ENCODE data around the gene MCCC1.
"Not testable (repeated sequence)": the region's sequence is repeated elsewhere in the genome, so short reads cannot be mapped to it uniquely, and the experiment has no call there.

The MCCC1 gene

DNA sequence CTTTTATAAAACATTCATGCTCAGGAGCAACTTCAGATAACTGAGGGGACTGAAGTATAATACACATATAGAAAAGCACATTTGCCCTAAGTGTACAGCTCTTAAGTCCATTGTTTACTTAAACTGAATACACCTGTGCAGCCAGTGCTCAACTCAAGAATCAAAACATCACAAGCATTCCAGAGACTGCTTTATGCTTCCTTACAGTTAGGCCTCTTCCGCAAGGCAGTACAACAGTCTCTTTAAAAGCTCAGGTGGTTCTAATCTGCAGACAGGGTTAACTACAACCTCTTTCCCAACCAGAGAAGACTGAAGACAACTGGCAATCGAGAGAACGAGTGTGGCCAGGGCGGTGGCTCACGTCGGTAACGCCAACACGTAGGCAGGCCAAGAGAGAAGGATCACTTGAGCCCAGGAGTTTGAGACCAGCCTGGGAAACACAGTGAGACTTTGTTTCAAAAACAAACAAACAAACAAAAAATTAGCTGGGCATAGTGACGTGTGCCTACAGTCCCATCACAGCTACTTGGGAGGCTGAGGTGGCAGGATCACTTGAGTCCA is 16.9 kb downstream of the MCCC1 start:
- no peaks in the 10 kb centered on the region for H3K9me3 ChIP-seq (ENCODE audit: control insufficient read depth, low read length)
- H3K4me1 ChIP-seq (ENCODE audit: control insufficient read depth, insufficient read depth, low read length), result no peaks in the 10 kb centered on the region
- WGBS, 2 experiments, result 91 to 94% methylated on average over 9 of the region's 9 CpGs
- H3K4me3 ChIP-seq (ENCODE audit: insufficient read depth, low read depth, low read length), result no peak overlapping the region
- H3K36me3 ChIP-seq (ENCODE audit: control insufficient read depth, insufficient read depth, low read length), result no peaks in the 10 kb centered on the region
- H3K27me3 ChIP-seq (ENCODE audit: control insufficient read depth, insufficient read depth, low read length, poor library complexity, severe bottlenecking), result no peaks in the 10 kb centered on the region
- no peak overlapping the region for H3K27ac ChIP-seq (ENCODE audit: insufficient read depth, low read depth, low read length, poor library complexity, severe bottlenecking)

DNA sequence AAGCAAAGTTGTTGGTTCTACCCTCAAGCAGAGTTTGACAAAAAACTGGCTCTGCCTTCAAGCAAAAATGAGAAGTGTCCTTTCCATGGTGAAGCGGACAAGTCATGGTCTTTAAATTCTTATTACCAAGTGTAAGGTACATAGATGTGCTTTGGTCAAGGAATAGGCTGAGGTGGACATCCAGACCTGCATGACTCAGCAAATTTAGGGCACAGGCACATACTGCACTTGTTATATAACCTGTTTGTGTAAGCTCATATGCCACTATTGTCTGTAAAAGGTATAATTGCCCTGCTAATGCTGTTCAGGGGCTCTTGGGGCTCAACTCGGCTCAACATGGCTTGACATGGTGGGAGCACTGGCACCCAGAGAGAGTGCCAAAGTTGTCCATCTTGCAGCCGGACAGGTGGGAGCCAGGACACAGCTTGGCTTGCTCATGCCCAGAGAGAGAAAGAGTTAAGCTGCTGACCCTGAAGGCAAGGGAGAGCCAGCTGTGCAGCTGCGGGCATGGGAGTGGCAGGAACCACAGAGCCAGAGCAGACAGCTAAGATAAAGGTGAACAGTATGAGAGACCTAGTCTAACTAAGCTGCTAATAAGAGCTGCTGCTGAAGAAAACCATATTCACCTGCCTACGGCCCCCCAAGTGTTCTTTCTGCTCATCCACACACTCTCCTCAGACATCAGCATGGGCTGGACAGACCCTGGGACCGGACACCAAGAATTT is 17.7 kb downstream of the MCCC1 start:
- Histone ChIP-seq H3K27ac (ENCODE audit: insufficient read depth, low read depth, low read length, poor library complexity, severe bottlenecking) (no peak overlapping the region), H3K36me3 (ENCODE audit: control insufficient read depth, insufficient read depth, low read length) (no peaks in the 10 kb centered on the region), H3K4me1 (ENCODE audit: control insufficient read depth, insufficient read depth, low read length) (no peaks in the 10 kb centered on the region), H3K4me3 (ENCODE audit: insufficient read depth, low read depth, low read length) (no peak overlapping the region), H3K9me3 (ENCODE audit: control insufficient read depth, low read length) (no peaks in the 10 kb centered on the region), H3K27me3 (ENCODE audit: control insufficient read depth, insufficient read depth, low read length, poor library complexity, severe bottlenecking) (no peaks in the 10 kb centered on the region)
- 92 to 96% methylated on average over 6 of the region's 6 CpGs for WGBS, 2 experiments

DNA sequence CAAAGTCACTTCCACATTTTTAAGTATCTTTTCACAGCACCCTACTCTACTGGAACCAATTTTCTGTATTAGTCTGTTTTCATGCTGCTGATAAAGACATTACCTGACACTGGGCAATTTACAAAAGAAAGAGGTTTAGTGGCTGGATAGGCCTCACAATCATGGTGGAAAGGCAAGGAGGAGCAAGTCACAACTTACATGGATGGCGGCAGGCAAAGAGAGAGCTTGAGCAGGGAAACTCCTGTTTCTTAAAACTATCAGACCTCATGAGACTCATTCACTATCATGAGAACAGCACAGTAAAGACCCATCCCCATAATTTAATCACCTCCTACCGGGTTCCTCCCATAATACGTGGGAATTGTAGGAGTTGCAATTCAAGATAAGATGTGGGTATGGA is 18.7 kb downstream of the MCCC1 start:
- Histone ChIP-seq H3K27ac (ENCODE audit: insufficient read depth, low read depth, low read length, poor library complexity, severe bottlenecking) (no peak overlapping the region), H3K9me3 (ENCODE audit: control insufficient read depth, low read length) (no peaks in the 10 kb centered on the region), H3K4me1 (ENCODE audit: control insufficient read depth, insufficient read depth, low read length) (no peaks in the 10 kb centered on the region), H3K4me3 (ENCODE audit: insufficient read depth, low read depth, low read length) (no peak overlapping the region), H3K27me3 (ENCODE audit: control insufficient read depth, insufficient read depth, low read length, poor library complexity, severe bottlenecking) (no peaks in the 10 kb centered on the region), H3K36me3 (ENCODE audit: control insufficient read depth, insufficient read depth, low read length) (no peaks in the 10 kb centered on the region)
- 95% methylated on average over 1 of the region's 3 CpGs for WGBS, 2 experiments

DNA sequence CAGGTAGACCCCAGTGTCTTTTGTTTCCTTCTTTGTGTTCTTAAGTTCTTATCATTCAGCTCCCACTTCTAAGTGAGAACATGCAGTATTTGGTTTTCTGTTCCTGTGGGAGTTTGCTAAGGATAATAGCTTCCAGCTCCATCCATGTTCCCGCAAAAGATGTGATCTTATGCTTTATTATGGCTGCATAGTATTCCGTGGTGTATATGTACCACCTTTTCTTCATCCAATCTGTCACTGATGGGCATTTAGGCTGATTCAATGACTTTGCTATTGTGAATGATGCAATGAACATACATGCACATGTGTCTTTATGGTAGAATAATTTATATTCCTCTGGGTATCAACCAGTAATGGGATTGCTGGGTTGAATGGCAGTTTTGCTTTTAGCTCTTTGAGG is 24.4 kb downstream of the MCCC1 start:
- WGBS, 2 experiments, result 95 to 100% methylated on average over 2 of the region's 2 CpGs
- H3K4me1 ChIP-seq (ENCODE audit: control insufficient read depth, insufficient read depth, low read length), result no peaks in the 10 kb centered on the region
- no peaks in the 10 kb centered on the region for H3K36me3 ChIP-seq (ENCODE audit: control insufficient read depth, insufficient read depth, low read length)
- H3K27me3 ChIP-seq (ENCODE audit: control insufficient read depth, insufficient read depth, low read length, poor library complexity, severe bottlenecking), result no peaks in the 10 kb centered on the region
- no peak overlapping the region for H3K4me3 ChIP-seq (ENCODE audit: insufficient read depth, low read depth, low read length)
- H3K9me3 ChIP-seq (ENCODE audit: control insufficient read depth, low read length), result no peaks in the 10 kb centered on the region
- no peak overlapping the region for H3K27ac ChIP-seq (ENCODE audit: insufficient read depth, low read depth, low read length, poor library complexity, severe bottlenecking)

DNA sequence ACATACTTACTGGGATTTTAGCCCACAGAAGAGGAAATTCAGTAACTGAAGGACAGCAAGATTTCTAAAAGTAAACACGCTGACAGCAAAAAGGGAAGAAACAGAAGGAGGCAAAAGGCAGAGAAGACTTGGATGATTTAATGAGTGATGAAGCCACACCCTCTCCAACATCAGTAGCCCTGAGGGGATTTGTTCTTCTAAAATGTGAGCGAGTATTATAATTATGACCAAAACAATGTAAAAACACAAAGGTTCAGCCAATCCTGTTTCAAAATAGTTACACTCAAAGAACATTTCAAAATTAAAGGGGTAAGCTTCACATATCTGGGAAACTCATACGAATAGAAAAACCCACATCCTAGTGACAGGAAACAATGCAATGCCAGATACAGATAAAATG is 25.0 kb downstream of the MCCC1 start:
- Histone ChIP-seq H3K27ac (ENCODE audit: insufficient read depth, low read depth, low read length, poor library complexity, severe bottlenecking) (no peak overlapping the region), H3K27me3 (ENCODE audit: control insufficient read depth, insufficient read depth, low read length, poor library complexity, severe bottlenecking) (no peaks in the 10 kb centered on the region), H3K4me3 (ENCODE audit: insufficient read depth, low read depth, low read length) (no peak overlapping the region), H3K4me1 (ENCODE audit: control insufficient read depth, insufficient read depth, low read length) (no peaks in the 10 kb centered on the region), H3K36me3 (ENCODE audit: control insufficient read depth, insufficient read depth, low read length) (no peaks in the 10 kb centered on the region), H3K9me3 (ENCODE audit: control insufficient read depth, low read length) (no peaks in the 10 kb centered on the region)
- 88 to 90% methylated on average over 2 to 3 of the region's 3 CpGs for WGBS, 2 experiments

DNA sequence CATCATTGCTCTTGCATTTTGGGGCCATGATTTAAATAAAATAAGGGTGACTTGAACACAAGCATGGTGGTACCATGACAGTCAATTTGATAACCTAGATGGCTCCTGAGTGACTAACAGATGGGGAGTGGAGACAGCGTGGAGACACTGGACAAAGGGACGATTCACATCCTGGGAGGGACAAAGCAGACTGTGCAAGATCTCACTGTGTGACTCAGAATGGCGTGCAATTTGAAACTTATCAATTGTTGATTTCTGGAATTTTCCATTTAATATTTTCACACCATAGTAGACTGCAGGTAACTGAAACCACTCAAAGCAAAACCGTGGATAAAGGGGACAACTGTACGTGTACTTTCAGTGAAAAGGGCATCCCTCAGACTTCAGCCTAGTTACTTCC is 25.5 kb downstream of the MCCC1 start:
- WGBS, 2 experiments, result 94 to 96% methylated on average over 5 of the region's 5 CpGs
- H3K4me3 ChIP-seq (ENCODE audit: insufficient read depth, low read depth, low read length), result no peak overlapping the region
- no peaks in the 10 kb centered on the region for H3K27me3 ChIP-seq (ENCODE audit: control insufficient read depth, insufficient read depth, low read length, poor library complexity, severe bottlenecking)
- H3K9me3 ChIP-seq (ENCODE audit: control insufficient read depth, low read length), result no peaks in the 10 kb centered on the region
- H3K27ac ChIP-seq (ENCODE audit: insufficient read depth, low read depth, low read length, poor library complexity, severe bottlenecking), result no peak overlapping the region
- H3K36me3 ChIP-seq (ENCODE audit: control insufficient read depth, insufficient read depth, low read length), result no peaks in the 10 kb centered on the region
- no peaks in the 10 kb centered on the region for H3K4me1 ChIP-seq (ENCODE audit: control insufficient read depth, insufficient read depth, low read length)

DNA sequence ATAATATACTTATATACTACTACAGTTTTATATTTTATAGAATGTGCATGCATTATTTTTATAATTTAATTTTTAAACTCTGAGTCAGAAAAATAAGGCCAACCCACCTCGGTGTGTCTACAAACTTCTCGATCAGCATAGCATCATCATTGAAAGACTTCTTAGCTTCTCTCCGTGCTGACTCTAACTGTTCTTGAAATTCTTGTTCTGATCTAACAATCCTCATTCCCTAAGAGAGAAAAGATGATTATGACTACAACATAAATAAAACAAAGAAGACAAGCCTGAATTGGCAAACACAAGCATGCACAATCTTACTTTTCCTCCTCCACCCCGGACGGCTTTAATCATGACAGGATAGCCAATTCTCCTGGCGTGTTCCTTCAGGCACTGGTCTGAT is 28.4 kb downstream of the MCCC1 start:
- no peaks in the 10 kb centered on the region for H3K9me3 ChIP-seq (ENCODE audit: control insufficient read depth, low read length)
- 93 to 95% methylated on average over 6 of the region's 6 CpGs for WGBS, 2 experiments
- no peaks in the 10 kb centered on the region for H3K27me3 ChIP-seq (ENCODE audit: control insufficient read depth, insufficient read depth, low read length, poor library complexity, severe bottlenecking)
- no peak overlapping the region for H3K4me3 ChIP-seq (ENCODE audit: insufficient read depth, low read depth, low read length)
- H3K4me1 ChIP-seq (ENCODE audit: control insufficient read depth, insufficient read depth, low read length), result no peaks in the 10 kb centered on the region
- H3K27ac ChIP-seq (ENCODE audit: insufficient read depth, low read depth, low read length, poor library complexity, severe bottlenecking), result no peak overlapping the region
- no peaks in the 10 kb centered on the region for H3K36me3 ChIP-seq (ENCODE audit: control insufficient read depth, insufficient read depth, low read length)

DNA sequence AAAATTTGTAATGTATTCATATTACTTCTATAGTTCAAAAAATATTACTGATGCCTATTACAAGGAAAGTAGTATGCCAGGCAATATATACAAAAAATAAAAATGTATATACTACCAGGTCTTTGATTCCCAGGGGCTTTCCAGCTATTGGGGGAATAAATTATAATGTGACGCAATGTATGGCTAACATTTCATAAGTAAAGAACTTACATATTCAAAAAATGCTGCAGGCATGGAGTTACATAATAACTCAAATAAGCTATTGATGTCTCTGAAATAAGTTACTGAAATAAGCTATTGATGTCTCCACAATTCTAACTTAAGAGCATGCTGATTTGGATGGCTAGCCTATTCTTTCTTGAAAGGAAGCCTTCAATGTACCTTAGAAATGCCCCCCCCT is 30.2 kb downstream of the MCCC1 start:
- no peaks in the 10 kb centered on the region for H3K27me3 ChIP-seq (ENCODE audit: control insufficient read depth, insufficient read depth, low read length, poor library complexity, severe bottlenecking)
- 0% methylated on average over 1 of the region's 1 CpG; no CpG with 5 or more reads in 1 of the 2 experiments for WGBS, 2 experiments
- no peaks in the 10 kb centered on the region for H3K9me3 ChIP-seq (ENCODE audit: control insufficient read depth, low read length)
- H3K4me3 ChIP-seq (ENCODE audit: insufficient read depth, low read depth, low read length), result no peak overlapping the region
- H3K36me3 ChIP-seq (ENCODE audit: control insufficient read depth, insufficient read depth, low read length), result no peaks in the 10 kb centered on the region
- no peaks in the 10 kb centered on the region for H3K4me1 ChIP-seq (ENCODE audit: control insufficient read depth, insufficient read depth, low read length)
- no peak overlapping the region for H3K27ac ChIP-seq (ENCODE audit: insufficient read depth, low read depth, low read length, poor library complexity, severe bottlenecking)

DNA sequence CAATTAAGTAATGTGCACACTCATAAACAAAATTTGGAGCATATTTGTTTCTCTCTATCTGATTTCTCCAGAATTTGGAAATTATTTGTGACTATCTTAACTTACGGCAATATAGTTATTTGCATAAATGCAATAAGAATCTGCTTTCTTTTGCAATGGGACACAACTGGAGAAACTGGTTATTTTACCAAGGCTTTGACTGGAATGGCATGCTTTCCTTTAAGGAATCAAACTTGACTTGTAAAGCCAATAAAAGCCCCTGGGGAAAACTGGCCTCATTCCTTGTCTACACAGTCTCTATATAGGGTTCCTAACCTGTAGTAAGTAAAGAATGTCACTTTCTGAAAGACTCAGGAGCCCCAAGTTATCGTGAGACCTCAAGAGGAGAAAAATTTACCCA is 32.4 kb downstream of the MCCC1 start:
- not testable (repeated sequence) for H3K4me1 ChIP-seq (ENCODE audit: control insufficient read depth, insufficient read depth, low read length); H3K36me3 ChIP-seq (ENCODE audit: control insufficient read depth, insufficient read depth, low read length); H3K27me3 ChIP-seq (ENCODE audit: control insufficient read depth, insufficient read depth, low read length, poor library complexity, severe bottlenecking); H3K9me3 ChIP-seq (ENCODE audit: control insufficient read depth, low read length); H3K4me3 ChIP-seq (ENCODE audit: insufficient read depth, low read depth, low read length); H3K27ac ChIP-seq (ENCODE audit: insufficient read depth, low read depth, low read length, poor library complexity, severe bottlenecking)
- 88 to 96% methylated on average over 2 of the region's 2 CpGs for WGBS, 2 experiments

DNA sequence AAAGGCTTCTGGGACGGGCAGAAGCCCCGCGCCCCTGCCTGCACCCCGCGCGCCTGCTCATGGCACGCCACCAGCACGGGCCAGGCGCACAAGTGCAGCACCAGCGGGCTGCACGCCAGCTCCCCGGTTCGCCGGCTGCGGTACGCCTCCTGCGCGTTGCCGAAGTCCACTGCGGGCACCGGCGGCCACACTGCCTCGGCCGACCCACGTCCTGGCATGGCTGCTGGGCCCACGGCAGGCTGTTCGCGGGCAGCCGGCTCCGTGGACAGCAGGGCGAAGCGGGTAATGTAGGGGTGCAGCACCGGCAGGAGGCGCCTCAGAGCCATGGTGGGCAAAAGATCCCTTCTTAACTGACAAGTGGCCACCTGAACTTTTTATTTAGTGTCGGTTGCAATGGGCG is 34.8 kb downstream of the MCCC1 start:
- H3K27ac ChIP-seq (ENCODE audit: insufficient read depth, low read depth, low read length, poor library complexity, severe bottlenecking), result no peak overlapping the region
- H3K36me3 ChIP-seq (ENCODE audit: control insufficient read depth, insufficient read depth, low read length), result no peaks in the 10 kb centered on the region
- no peak overlapping the region for H3K4me3 ChIP-seq (ENCODE audit: insufficient read depth, low read depth, low read length)
- no peaks in the 10 kb centered on the region for H3K27me3 ChIP-seq (ENCODE audit: control insufficient read depth, insufficient read depth, low read length, poor library complexity, severe bottlenecking)
- no peaks in the 10 kb centered on the region for H3K4me1 ChIP-seq (ENCODE audit: control insufficient read depth, insufficient read depth, low read length)
- WGBS, 2 experiments, result 83 to 86% methylated on average over 36 of the region's 36 CpGs
- no peaks in the 10 kb centered on the region for H3K9me3 ChIP-seq (ENCODE audit: control insufficient read depth, low read length)
